HEK293 (cell line): ENCODE results near the gene MARK3.

Experiments
- CTCF ChIA-PET: fragments of 350-600 bp; formaldehyde crosslinking; extraction: SDS; loops from one replicate; lab custom pipeline; 2021; ENCODE audit warnings: antibody characterized with exemption; lab: Yijun Ruan, JAX
- POLR2A ChIA-PET: fragments of 300-600 bp; formaldehyde crosslinking; extraction: SDS; loops from one replicate; lab custom pipeline; 2020; ENCODE audit warnings: antibody characterized with exemption, inconsistent platforms; lab: Yijun Ruan, JAX
- H3K27ac ChIP-seq: fragments of 200-500 bp; sonication (Bioruptor generic); 2 replicates; pipeline ENCODE4 v1.5.1; 2014; ENCODE audit warnings: low read depth, low read length, control low read depth, inconsistent platforms; ENCODE audit errors: extremely low read depth
- H3K36me3 ChIP-seq, 2 experiments: fragments of 200-500 bp in 1 of 2; sonication (Bioruptor generic) in 1 of 2; 1 replicate in 1 of 2; 2 replicates in 1 of 2; pipeline ENCODE4 v1.5.1; 2014 to 2017; ENCODE audit warnings: inconsistent platforms in 2 of 2, low read length in 2 of 2; ENCODE audit not compliant: control insufficient read depth in 2 of 2, insufficient read depth in 1 of 2
- H3K4me1 ChIP-seq: fragments of 200-500 bp; sonication (Bioruptor generic); 2 replicates; pipeline ENCODE4 v1.5.1; 2014; ENCODE audit warnings: mild to moderate bottlenecking, low read length, inconsistent platforms; ENCODE audit not compliant: control insufficient read depth, insufficient read depth
- H3K4me3 ChIP-seq: 2 replicates; pipeline ENCODE4 v1.5.1; 2011; ENCODE audit warnings: low read depth, mild to moderate bottlenecking, control low read depth, low read length, moderate library complexity
- H3K9me3 ChIP-seq: fragments of 200-500 bp; sonication (Bioruptor generic); 2 replicates; pipeline ENCODE4 v1.5.1; 2014; ENCODE audit warnings: low read depth, low read length, inconsistent platforms; ENCODE audit not compliant: control insufficient read depth, insufficient read depth
- OSR2 ChIP-seq: fragments of 450-650 bp; formaldehyde crosslinking; IDR thresholded peaks from 2 replicates; pipeline ENCODE4 v1.5.1; 2016; ENCODE audit warnings: missing biosample characterization, missing genetic modification characterization
- SCRT1 ChIP-seq: fragments of 450-650 bp; formaldehyde crosslinking; IDR thresholded peaks from 2 replicates; pipeline ENCODE4 v1.5.1; 2016; ENCODE audit warnings: missing biosample characterization, missing genetic modification characterization, borderline replicate concordance
- WT1 ChIP-seq: fragments of 450-650 bp; formaldehyde crosslinking; IDR thresholded peaks from 2 replicates; pipeline ENCODE4 v1.5.1; 2016; ENCODE audit warnings: missing biosample characterization, missing genetic modification characterization
- ZBTB1 ChIP-seq: fragments of 450-650 bp; formaldehyde crosslinking; IDR thresholded peaks from 2 replicates; pipeline ENCODE4 v1.5.1; 2016; ENCODE audit warnings: missing biosample characterization, missing genetic modification characterization
- ZFP3 ChIP-seq: fragments of 450-650 bp; formaldehyde crosslinking; IDR thresholded peaks from 2 replicates; pipeline ENCODE4 v1.5.1; 2016; ENCODE audit warnings: low read depth, missing biosample characterization, missing genetic modification characterization
- ZNF169 ChIP-seq: fragments of 450-650 bp; formaldehyde crosslinking; IDR thresholded peaks from 2 replicates; pipeline ENCODE4 v1.5.1; 2016; ENCODE audit warnings: missing biosample characterization, missing genetic modification characterization
- ZNF175 ChIP-seq: fragments of 450-650 bp; formaldehyde crosslinking; IDR thresholded peaks from 2 replicates; pipeline ENCODE4 v1.5.1; 2016; ENCODE audit warnings: missing biosample characterization, missing genetic modification characterization
- ZNF2 ChIP-seq: fragments of 450-650 bp; formaldehyde crosslinking; IDR thresholded peaks from 2 replicates; pipeline ENCODE4 v1.5.1; 2016; ENCODE audit warnings: missing biosample characterization, missing genetic modification characterization
- ZNF24 ChIP-seq: fragments of 450-650 bp; formaldehyde crosslinking; IDR thresholded peaks from 2 replicates; pipeline ENCODE4 v1.5.1; 2016; ENCODE audit warnings: missing biosample characterization, missing genetic modification characterization
- ZNF404 ChIP-seq: fragments of 450-650 bp; formaldehyde crosslinking; IDR thresholded peaks from 2 replicates; pipeline ENCODE4 v1.5.1; 2017; ENCODE audit warnings: missing biosample characterization, missing genetic modification characterization
- ZNF558 ChIP-seq: fragments of 450-650 bp; formaldehyde crosslinking; IDR thresholded peaks from 2 replicates; pipeline ENCODE4 v1.5.1; 2016; ENCODE audit warnings: missing biosample characterization, missing genetic modification characterization
- ZNF624 ChIP-seq: fragments of 450-650 bp; formaldehyde crosslinking; IDR thresholded peaks from 2 replicates; pipeline ENCODE4 v1.5.1; 2017; ENCODE audit warnings: missing biosample characterization, missing genetic modification characterization
- ZNF629 ChIP-seq: fragments of 450-650 bp; formaldehyde crosslinking; IDR thresholded peaks from 2 replicates; pipeline ENCODE4 v1.5.1; 2017; ENCODE audit warnings: missing biosample characterization, missing genetic modification characterization
- ZNF670 ChIP-seq: fragments of 450-650 bp; formaldehyde crosslinking; IDR thresholded peaks from 2 replicates; pipeline ENCODE4 v1.5.1; 2016; ENCODE audit warnings: missing biosample characterization, missing genetic modification characterization, low read depth
- ZNF837 ChIP-seq: fragments of 450-650 bp; formaldehyde crosslinking; IDR thresholded peaks from 2 replicates; pipeline ENCODE4 v1.5.1; 2016; ENCODE audit warnings: missing biosample characterization, missing genetic modification characterization
- TF ChIP-seq, protein P1 (sequence below): fragments of 450-650 bp; formaldehyde crosslinking; IDR thresholded peaks from 2 replicates; pipeline ENCODE4 v1.5.1; 2016; ENCODE audit warnings: missing biosample characterization, missing genetic modification characterization, borderline replicate concordance
- TF ChIP-seq, protein P2 (sequence below): fragments of 450-650 bp; formaldehyde crosslinking; IDR thresholded peaks from 2 replicates; pipeline ENCODE4 v1.5.1; 2016; ENCODE audit warnings: missing biosample characterization, missing genetic modification characterization, low read depth
- TF ChIP-seq, protein P3 (sequence below): fragments of 450-650 bp; formaldehyde crosslinking; IDR thresholded peaks from 2 replicates; pipeline ENCODE4 v1.5.1; 2016; ENCODE audit warnings: missing biosample characterization, missing genetic modification characterization
- TF ChIP-seq, protein P4 (sequence below): fragments of 450-650 bp; formaldehyde crosslinking; conservative IDR thresholded peaks from 2 replicates; pipeline ENCODE4 v1.5.1; 2016; ENCODE audit warnings: low read depth, missing biosample characterization, missing genetic modification characterization

The MARK3 gene

DNA sequence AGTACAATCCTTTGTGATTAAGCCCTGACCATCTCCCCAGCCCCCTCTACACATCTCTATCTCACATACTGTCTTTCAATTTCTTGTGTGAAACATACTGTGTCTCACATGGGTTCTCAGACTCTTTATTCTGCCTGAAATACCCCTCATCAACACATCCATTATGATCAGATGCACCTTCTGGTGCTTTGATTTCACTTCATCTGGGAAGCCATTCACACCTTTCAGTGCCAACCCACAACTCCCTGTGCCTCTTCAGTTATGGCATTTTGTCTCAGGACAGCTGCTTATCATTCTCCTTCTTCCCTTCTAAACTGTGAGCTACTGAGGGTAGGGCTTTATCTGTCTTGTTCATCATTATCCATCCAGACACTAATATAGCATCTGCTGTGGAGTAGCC lies 78.6 kb downstream of the MARK3 start (continued):
- TF ChIP-seq, protein P1, sequence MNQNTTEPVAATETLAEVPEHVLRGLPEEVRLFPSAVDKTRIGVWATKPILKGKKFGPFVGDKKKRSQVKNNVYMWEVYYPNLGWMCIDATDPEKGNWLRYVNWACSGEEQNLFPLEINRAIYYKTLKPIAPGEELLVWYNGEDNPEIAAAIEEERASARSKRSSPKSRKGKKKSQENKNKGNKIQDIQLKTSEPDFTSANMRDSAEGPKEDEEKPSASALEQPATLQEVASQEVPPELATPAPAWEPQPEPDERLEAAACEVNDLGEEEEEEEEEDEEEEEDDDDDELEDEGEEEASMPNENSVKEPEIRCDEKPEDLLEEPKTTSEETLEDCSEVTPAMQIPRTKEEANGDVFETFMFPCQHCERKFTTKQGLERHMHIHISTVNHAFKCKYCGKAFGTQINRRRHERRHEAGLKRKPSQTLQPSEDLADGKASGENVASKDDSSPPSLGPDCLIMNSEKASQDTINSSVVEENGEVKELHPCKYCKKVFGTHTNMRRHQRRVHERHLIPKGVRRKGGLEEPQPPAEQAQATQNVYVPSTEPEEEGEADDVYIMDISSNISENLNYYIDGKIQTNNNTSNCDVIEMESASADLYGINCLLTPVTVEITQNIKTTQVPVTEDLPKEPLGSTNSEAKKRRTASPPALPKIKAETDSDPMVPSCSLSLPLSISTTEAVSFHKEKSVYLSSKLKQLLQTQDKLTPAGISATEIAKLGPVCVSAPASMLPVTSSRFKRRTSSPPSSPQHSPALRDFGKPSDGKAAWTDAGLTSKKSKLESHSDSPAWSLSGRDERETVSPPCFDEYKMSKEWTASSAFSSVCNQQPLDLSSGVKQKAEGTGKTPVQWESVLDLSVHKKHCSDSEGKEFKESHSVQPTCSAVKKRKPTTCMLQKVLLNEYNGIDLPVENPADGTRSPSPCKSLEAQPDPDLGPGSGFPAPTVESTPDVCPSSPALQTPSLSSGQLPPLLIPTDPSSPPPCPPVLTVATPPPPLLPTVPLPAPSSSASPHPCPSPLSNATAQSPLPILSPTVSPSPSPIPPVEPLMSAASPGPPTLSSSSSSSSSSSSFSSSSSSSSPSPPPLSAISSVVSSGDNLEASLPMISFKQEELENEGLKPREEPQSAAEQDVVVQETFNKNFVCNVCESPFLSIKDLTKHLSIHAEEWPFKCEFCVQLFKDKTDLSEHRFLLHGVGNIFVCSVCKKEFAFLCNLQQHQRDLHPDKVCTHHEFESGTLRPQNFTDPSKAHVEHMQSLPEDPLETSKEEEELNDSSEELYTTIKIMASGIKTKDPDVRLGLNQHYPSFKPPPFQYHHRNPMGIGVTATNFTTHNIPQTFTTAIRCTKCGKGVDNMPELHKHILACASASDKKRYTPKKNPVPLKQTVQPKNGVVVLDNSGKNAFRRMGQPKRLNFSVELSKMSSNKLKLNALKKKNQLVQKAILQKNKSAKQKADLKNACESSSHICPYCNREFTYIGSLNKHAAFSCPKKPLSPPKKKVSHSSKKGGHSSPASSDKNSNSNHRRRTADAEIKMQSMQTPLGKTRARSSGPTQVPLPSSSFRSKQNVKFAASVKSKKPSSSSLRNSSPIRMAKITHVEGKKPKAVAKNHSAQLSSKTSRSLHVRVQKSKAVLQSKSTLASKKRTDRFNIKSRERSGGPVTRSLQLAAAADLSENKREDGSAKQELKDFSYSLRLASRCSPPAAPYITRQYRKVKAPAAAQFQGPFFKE (tag by site-specific recombination) = no peak
- TF ChIP-seq, all 188 proteins: peak for 0

DNA sequence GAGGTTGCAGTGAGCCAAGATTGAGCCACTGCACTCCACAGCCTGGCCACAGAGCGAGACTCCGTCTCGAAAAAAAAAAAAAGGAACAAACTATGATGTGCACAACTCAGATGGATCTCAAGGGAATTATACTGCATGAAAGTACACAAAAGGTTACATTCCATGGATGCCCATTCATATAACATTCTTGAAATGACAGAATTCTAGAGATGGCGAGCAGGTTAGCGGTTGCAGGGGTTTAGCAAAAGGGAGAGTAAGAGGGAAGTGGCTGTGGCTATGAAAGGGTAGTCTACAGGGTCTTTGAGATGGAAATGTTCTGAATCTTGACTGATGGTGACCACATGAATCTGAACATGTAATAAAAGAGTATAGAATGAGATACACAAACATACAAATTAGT lies 87.7 kb downstream of the MARK3 start:
- POLR2A ChIA-PET = no interaction called here
- Histone ChIP-seq H3K4me3 (no peak overlapping the region), H3K9me3 (no peaks in the 10 kb centered on the region), H3K36me3 (peaks cover 54 to 74% of the 10 kb centered on the region in 2 experiments), H3K27ac (no peak overlapping the region), H3K4me1 (no peaks in the 10 kb centered on the region)
- TF ChIP-seq ZNF169 (tag by site-specific recombination) (no peak), ZBTB1 (tag by site-specific recombination) (no peak), ZNF558 (tag by site-specific recombination) (no peak), WT1 (tag by site-specific recombination) (no peak), SCRT1 (tag by site-specific recombination) (no peak), ZNF175 (tag by site-specific recombination) (no peak), ZNF404 (tag by site-specific recombination) (no peak), ZFP3 (tag by site-specific recombination) (no peak), ZNF837 (tag by site-specific recombination) (no peak), ZNF629 (tag by site-specific recombination) (no peak)
- TF ChIP-seq, protein P2, sequence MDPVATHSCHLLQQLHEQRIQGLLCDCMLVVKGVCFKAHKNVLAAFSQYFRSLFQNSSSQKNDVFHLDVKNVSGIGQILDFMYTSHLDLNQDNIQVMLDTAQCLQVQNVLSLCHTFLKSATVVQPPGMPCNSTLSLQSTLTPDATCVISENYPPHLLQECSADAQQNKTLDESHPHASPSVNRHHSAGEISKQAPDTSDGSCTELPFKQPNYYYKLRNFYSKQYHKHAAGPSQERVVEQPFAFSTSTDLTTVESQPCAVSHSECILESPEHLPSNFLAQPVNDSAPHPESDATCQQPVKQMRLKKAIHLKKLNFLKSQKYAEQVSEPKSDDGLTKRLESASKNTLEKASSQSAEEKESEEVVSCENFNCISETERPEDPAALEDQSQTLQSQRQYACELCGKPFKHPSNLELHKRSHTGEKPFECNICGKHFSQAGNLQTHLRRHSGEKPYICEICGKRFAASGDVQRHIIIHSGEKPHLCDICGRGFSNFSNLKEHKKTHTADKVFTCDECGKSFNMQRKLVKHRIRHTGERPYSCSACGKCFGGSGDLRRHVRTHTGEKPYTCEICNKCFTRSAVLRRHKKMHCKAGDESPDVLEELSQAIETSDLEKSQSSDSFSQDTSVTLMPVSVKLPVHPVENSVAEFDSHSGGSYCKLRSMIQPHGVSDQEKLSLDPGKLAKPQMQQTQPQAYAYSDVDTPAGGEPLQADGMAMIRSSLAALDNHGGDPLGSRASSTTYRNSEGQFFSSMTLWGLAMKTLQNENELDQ (tag by site-specific recombination) = no peak
- TF ChIP-seq, protein P3, sequence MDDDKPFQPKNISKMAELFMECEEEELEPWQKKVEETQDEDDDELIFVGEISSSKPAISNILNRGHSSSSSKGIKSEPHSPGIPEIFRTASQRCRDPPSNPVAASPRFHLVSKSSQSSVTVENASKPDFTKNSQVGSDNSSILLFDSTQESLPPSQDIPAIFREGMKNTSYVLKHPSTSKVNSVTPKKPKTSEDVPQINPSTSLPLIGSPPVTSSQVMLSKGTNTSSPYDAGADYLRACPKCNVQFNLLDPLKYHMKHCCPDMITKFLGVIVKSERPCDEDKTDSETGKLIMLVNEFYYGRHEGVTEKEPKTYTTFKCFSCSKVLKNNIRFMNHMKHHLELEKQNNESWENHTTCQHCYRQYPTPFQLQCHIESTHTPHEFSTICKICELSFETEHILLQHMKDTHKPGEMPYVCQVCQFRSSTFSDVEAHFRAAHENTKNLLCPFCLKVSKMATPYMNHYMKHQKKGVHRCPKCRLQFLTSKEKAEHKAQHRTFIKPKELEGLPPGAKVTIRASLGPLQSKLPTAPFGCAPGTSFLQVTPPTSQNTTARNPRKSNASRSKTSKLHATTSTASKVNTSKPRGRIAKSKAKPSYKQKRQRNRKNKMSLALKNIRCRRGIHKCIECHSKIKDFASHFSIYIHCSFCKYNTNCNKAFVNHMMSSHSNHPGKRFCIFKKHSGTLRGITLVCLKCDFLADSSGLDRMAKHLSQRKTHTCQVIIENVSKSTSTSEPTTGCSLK (tag by site-specific recombination) = no peak
- CTCF ChIA-PET = interaction anchor here (0.7 kb wide), 1 partner anchor 18 kb away, joined by 3 read pairs; no protein-coding TSS in a partner anchor

DNA sequence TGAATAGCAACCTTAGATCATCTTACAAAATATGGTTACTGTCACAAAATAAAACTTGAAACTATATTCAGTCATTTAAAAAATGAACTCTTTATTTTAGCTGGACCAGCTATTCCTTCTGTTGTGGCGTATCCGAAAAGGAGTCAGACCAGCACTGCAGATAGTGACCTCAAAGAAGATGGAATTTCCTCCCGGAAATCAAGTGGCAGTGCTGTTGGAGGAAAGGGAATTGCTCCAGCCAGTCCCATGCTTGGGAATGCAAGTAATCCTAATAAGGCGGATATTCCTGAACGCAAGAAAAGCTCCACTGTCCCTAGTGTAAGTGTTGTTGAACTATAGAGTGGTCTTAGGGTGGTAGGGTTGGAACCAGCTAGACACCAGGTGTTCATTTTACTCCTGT lies 89.7 kb downstream of the MARK3 start:
- ChIA-PET CTCF (interaction anchor here (0.6 kb wide), 1 partner anchor 23 kb away, joined by 3 read pairs; no protein-coding TSS in a partner anchor), POLR2A (interaction anchor here (1.1 kb wide), 1 partner anchor 141 kb away, joined by 3 read pairs; the partner anchor contains the start of gene EIF5)
- H3K4me1 ChIP-seq = no peaks in the 10 kb centered on the region
- H3K9me3 ChIP-seq = no peaks in the 10 kb centered on the region
- no peak overlapping the region for H3K4me3 ChIP-seq
- TF ChIP-seq, protein P4, sequence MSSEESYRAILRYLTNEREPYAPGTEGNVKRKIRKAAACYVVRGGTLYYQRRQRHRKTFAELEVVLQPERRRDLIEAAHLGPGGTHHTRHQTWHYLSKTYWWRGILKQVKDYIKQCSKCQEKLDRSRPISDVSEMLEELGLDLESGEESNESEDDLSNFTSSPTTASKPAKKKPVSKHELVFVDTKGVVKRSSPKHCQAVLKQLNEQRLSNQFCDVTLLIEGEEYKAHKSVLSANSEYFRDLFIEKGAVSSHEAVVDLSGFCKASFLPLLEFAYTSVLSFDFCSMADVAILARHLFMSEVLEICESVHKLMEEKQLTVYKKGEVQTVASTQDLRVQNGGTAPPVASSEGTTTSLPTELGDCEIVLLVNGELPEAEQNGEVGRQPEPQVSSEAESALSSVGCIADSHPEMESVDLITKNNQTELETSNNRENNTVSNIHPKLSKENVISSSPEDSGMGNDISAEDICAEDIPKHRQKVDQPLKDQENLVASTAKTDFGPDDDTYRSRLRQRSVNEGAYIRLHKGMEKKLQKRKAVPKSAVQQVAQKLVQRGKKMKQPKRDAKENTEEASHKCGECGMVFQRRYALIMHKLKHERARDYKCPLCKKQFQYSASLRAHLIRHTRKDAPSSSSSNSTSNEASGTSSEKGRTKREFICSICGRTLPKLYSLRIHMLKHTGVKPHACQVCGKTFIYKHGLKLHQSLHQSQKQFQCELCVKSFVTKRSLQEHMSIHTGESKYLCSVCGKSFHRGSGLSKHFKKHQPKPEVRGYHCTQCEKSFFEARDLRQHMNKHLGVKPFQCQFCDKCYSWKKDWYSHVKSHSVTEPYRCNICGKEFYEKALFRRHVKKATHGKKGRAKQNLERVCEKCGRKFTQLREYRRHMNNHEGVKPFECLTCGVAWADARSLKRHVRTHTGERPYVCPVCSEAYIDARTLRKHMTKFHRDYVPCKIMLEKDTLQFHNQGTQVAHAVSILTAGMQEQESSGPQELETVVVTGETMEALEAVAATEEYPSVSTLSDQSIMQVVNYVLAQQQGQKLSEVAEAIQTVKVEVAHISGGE (tag by site-specific recombination) = no peak
- TF ChIP-seq ZNF24 (tag by site-specific recombination) = no peak
- TF ChIP-seq ZNF624 = no peak
- no peak for TF ChIP-seq ZNF2
- TF ChIP-seq ZNF670 (tag by site-specific recombination) = no peak
- no peak for TF ChIP-seq OSR2 (tag by site-specific recombination)
- H3K27ac ChIP-seq = no peak overlapping the region
- peaks cover 44 to 65% of the 10 kb centered on the region in 2 experiments for H3K36me3 ChIP-seq
